H9 (cell line): ENCODE measurements around the gene PSMD8. TPM values are rescaled to one million over a fixed set of nuclear protein-coding genes. Genes with fewer than 3 reads are reported as not detected.

Experiments used
- DNase-seq: peaks from one replicate; pipeline ENCODE4 v3.0.0-alpha.2; 2017
- H2AFZ ChIP-seq: one replicate; pipeline ENCODE4 v1.6.1; 2013; ENCODE audit warnings: mild to moderate bottlenecking, low read length, control low read depth, moderate library complexity
- H2AK5ac ChIP-seq: 2 replicates; pipeline ENCODE4 v1.6.1; 2013; ENCODE audit warnings: low read length, control low read depth, mixed read lengths; ENCODE audit not compliant: insufficient read length
- H2BK120ac ChIP-seq: one replicate; pipeline ENCODE4 v1.6.1; 2013; ENCODE audit warnings: low read depth, mild to moderate bottlenecking, low read length, control low read depth, inconsistent platforms; ENCODE audit not compliant: poor library complexity, severe bottlenecking
- H2BK12ac ChIP-seq: 2 replicates; pipeline ENCODE4 v1.6.1; 2013; ENCODE audit warnings: low read length, control low read depth, mixed read lengths, low read depth; ENCODE audit not compliant: insufficient read length
- H2BK15ac ChIP-seq: 2 replicates; pipeline ENCODE4 v1.6.1; 2013; ENCODE audit warnings: low read depth, low read length, control low read depth
- H2BK20ac ChIP-seq: one replicate; pipeline ENCODE4 v1.6.1; 2013; ENCODE audit warnings: low read depth, mild to moderate bottlenecking, low read length, control low read depth, inconsistent platforms; ENCODE audit not compliant: poor library complexity, severe bottlenecking
- H2BK5ac ChIP-seq: 2 replicates; pipeline ENCODE4 v1.6.1; 2013; ENCODE audit warnings: low read length, control low read depth, mixed read lengths; ENCODE audit not compliant: insufficient read length
- H3K14ac ChIP-seq: 2 replicates; pipeline ENCODE4 v1.6.1; 2013; ENCODE audit warnings: low read length, control low read depth; ENCODE audit not compliant: insufficient read depth
- H3K18ac ChIP-seq: 2 replicates; pipeline ENCODE4 v1.6.1; 2013; ENCODE audit warnings: low read depth, mild to moderate bottlenecking, mixed read lengths, low read length, control low read depth; ENCODE audit not compliant: insufficient read length
- H3K23ac ChIP-seq: 2 replicates; pipeline ENCODE4 v1.6.1; 2013; ENCODE audit warnings: low read length, control low read depth, mixed read lengths, low read depth; ENCODE audit not compliant: insufficient read length
- H3K23me2 ChIP-seq: 2 replicates; pipeline ENCODE4 v1.6.1; 2013; ENCODE audit warnings: low read depth, mild to moderate bottlenecking, mixed read lengths, low read length, control low read depth; ENCODE audit not compliant: insufficient read length, poor library complexity, severe bottlenecking
- H3K27ac ChIP-seq: 2 replicates; pipeline ENCODE4 v1.5.1; 2013; ENCODE audit warnings: low read length, control low read depth, mixed read lengths, low read depth; ENCODE audit not compliant: insufficient read length
- H3K27me3 ChIP-seq: 2 replicates; pipeline ENCODE4 v1.6.1; 2013; ENCODE audit warnings: low read length, control low read depth, inconsistent platforms; ENCODE audit not compliant: insufficient read depth
- H3K4ac ChIP-seq: 2 replicates; pipeline ENCODE4 v1.6.1; 2013; ENCODE audit warnings: low read depth, mild to moderate bottlenecking, control low read depth, inconsistent platforms, low read length, moderate library complexity
- H3K4me1 ChIP-seq: 2 replicates; pipeline ENCODE4 v1.6.1; 2013; ENCODE audit warnings: low read length, control low read depth, inconsistent platforms; ENCODE audit not compliant: insufficient read depth
- H3K4me2 ChIP-seq: 2 replicates; pipeline ENCODE4 v1.6.1; 2013; ENCODE audit warnings: low read length, control low read depth, mixed read lengths; ENCODE audit not compliant: insufficient read length, insufficient read depth
- H3K56ac ChIP-seq: 2 replicates; pipeline ENCODE4 v1.6.1; 2013; ENCODE audit warnings: low read depth, mild to moderate bottlenecking, mixed read lengths, low read length, control low read depth; ENCODE audit not compliant: insufficient read length
- H3K79me1 ChIP-seq: 2 replicates; pipeline ENCODE4 v1.6.1; 2013; ENCODE audit warnings: low read depth, mild to moderate bottlenecking, moderate library complexity, low read length, control low read depth, inconsistent platforms; ENCODE audit not compliant: insufficient read depth, poor library complexity, severe bottlenecking
- H3K79me2 ChIP-seq: 2 replicates; pipeline ENCODE4 v1.6.1; 2013; ENCODE audit warnings: low read length, control low read depth, inconsistent platforms; ENCODE audit not compliant: insufficient read depth
- H3K9ac ChIP-seq: 2 replicates; pipeline ENCODE4 v1.6.1; 2013; ENCODE audit warnings: low read length, control low read depth, mixed read lengths; ENCODE audit not compliant: insufficient read length; ENCODE audit errors: extremely low read depth
- H3K9me3 ChIP-seq: one replicate; pipeline ENCODE4 v1.6.1; 2013; ENCODE audit warnings: low read depth, low read length, inconsistent platforms; ENCODE audit not compliant: control insufficient read depth
- H3T11ph ChIP-seq: one replicate; pipeline ENCODE4 v1.6.1; 2013; ENCODE audit warnings: mild to moderate bottlenecking, low read length, control low read depth, inconsistent platforms
- H4K20me1 ChIP-seq: one replicate; pipeline ENCODE4 v1.6.1; 2013; ENCODE audit not compliant: control insufficient read depth, insufficient read length, insufficient read depth
- H4K5ac ChIP-seq: 2 replicates; pipeline ENCODE4 v1.6.1; 2013; ENCODE audit warnings: low read depth, mild to moderate bottlenecking, mixed read lengths, low read length, control low read depth; ENCODE audit not compliant: insufficient read length
- H4K8ac ChIP-seq: replicated peaks from 2 replicates; pipeline ENCODE4 v1.6.1; 2013; ENCODE audit warnings: low read length, control low read depth, mixed read lengths, low read depth; ENCODE audit not compliant: insufficient read length
- H4K91ac ChIP-seq: 2 replicates; pipeline ENCODE4 v1.6.1; 2013; ENCODE audit warnings: low read depth, mild to moderate bottlenecking, moderate library complexity, mixed read lengths, low read length, control low read depth; ENCODE audit not compliant: insufficient read length
- H3K27ac Mint-ChIP-seq, 3 experiments: 2 replicates in 2 of 3; 3 replicates in 1 of 3; pipeline ENCODE4 v1.8.0; 2020 to 2021; ENCODE audit warnings: mixed read lengths in 3 of 3, mild to moderate bottlenecking in 1 of 3, moderate library complexity in 1 of 3
- H3K27me3 Mint-ChIP-seq: 2 replicates; pipeline ENCODE4 v1.8.0; 2021; ENCODE audit warnings: low read depth, mild to moderate bottlenecking, moderate library complexity, mixed read lengths
- H3K36me3 Mint-ChIP-seq, 3 experiments: 2 replicates in 2 of 3; 3 replicates in 1 of 3; pipeline ENCODE4 v1.8.0; 2020 to 2021; ENCODE audit warnings: low read depth in 3 of 3, mixed read lengths in 3 of 3; ENCODE audit not compliant: insufficient read depth in 1 of 3
- H3K4me1 Mint-ChIP-seq, 2 experiments: 2 replicates each; pipeline ENCODE4 v1.8.0; 2020; ENCODE audit warnings: mixed read lengths in 2 of 2
- H3K4me3 Mint-ChIP-seq, 2 experiments: 2 replicates in 1 of 2; 3 replicates in 1 of 2; pipeline ENCODE4 v1.8.0; 2020 to 2021; ENCODE audit warnings: mild to moderate bottlenecking in 2 of 2, mixed read lengths in 2 of 2, moderate library complexity in 1 of 2
- H3K9me3 Mint-ChIP-seq, 2 experiments: 2 replicates in 1 of 2; 3 replicates in 1 of 2; pipeline ENCODE4 v1.8.0; 2020; ENCODE audit warnings: mild to moderate bottlenecking in 2 of 2, mixed read lengths in 2 of 2, moderate library complexity in 1 of 2
- CTCF ChIP-seq: fragments of 200-600 bp; sonication (generic); conservative IDR thresholded peaks from 3 replicates; pipeline ENCODE4 v1.8.0; 2021; ENCODE audit warnings: antibody characterized with exemption, mild to moderate bottlenecking
- WGBS: extraction: QIAGEN DNeasy Blood & Tissue Kit; methylation state at CpG from one replicate; pipeline ENCODE4 v1.1.7; 2013; ENCODE audit warnings: missing lambda C conversion rate, low lambda C conversion rate, mixed read lengths; ENCODE audit not compliant: insufficient read length; ENCODE audit errors: extremely low coverage; 5-methylcytosine and 5-hydroxymethylcytosine counted together
- total RNA-seq: library from RNA; stranded (reverse); gene quantifications from 2 replicates; pipeline ENCODE4 v1.2.1, GENCODE V29; 2021

Gene PSMD8
- total RNA-seq, 1 experiment from 2014 or later, result 189 TPM

- peaks cover 9 to 16% of the 10 kb centered on the region in 2 experiments for H3K4me1 Mint-ChIP-seq
- no peak overlapping the region; a peak in 1 of 7 replicates for H3K27ac Mint-ChIP-seq
- no peak for TF ChIP-seq CTCF
- H2BK12ac ChIP-seq, result no peak overlapping the region
- H3K18ac ChIP-seq, result no peak overlapping the region
- H3K23me2 ChIP-seq, result peaks cover 22% of the 10 kb centered on the region
- no CpG with 5 or more reads among the region's 2 CpGs for WGBS
- no peak overlapping the region for H2BK20ac ChIP-seq
- H3K9ac ChIP-seq, result no peak overlapping the region
- H2BK120ac ChIP-seq, result no peak overlapping the region
- H2AK5ac ChIP-seq, result no peak overlapping the region
- H2AFZ ChIP-seq, result no peak overlapping the region
- H3K79me1 ChIP-seq, result no peaks in the 10 kb centered on the region
- H3K23ac ChIP-seq, result no peak overlapping the region
- H3T11ph ChIP-seq, result no peak overlapping the region
- H3K79me2 ChIP-seq, result no peaks in the 10 kb centered on the region
- H4K8ac ChIP-seq, result no peak overlapping the region
- peaks cover 3% of the 10 kb centered on the region for H4K20me1 ChIP-seq
- no peaks in the 10 kb centered on the region for H3K9me3 Mint-ChIP-seq
- peaks cover 2% of the 10 kb centered on the region; the same call in 1 of the 2 replicates for H3K27me3 Mint-ChIP-seq
- H3K36me3 Mint-ChIP-seq, result peaks cover 20 to 55% (median 43%) of the 10 kb centered on the region in 3 experiments; a peak in 6 of 7 replicates
- no peak overlapping the region for H4K5ac ChIP-seq
- no peak overlapping the region for H2BK15ac ChIP-seq
- no peaks in the 10 kb centered on the region for H3K27me3 ChIP-seq
- H3K14ac ChIP-seq, result no peak overlapping the region
- H3K4me3 Mint-ChIP-seq, result no peak overlapping the region
- no peaks in the 10 kb centered on the region for H3K4me1 ChIP-seq
- H3K4me2 ChIP-seq, result no peak overlapping the region
- no peaks in the 10 kb centered on the region for H3K9me3 ChIP-seq
- DNase-seq, result no peak
- no peak overlapping the region for H2BK5ac ChIP-seq
- no peak overlapping the region for H4K91ac ChIP-seq
- no peak overlapping the region for H3K27ac ChIP-seq
- H3K4ac ChIP-seq, result no peak overlapping the region
- no peak overlapping the region for H3K56ac ChIP-seq
These were observed 9.4 kb downstream of the PSMD8 start for GRCh38 chr19:38383743-38384142.
